Transverse colon (tissue), 3 donors: ENCODE measurements around the gene PRDM2.

Experiments
- CTCF ChIP-seq, 5 experiments: fragments of 200-600 bp in 3 of 5; fragments of 450-650 bp in 2 of 5; sonication (generic) in 3 of 5; IDR thresholded peaks; 1 replicate in 2 of 5; 2 replicates in 3 of 5; pipeline ENCODE4 v1.5.1; 2016 to 2017; ENCODE audit warnings: antibody characterized with exemption in 5 of 5, inconsistent platforms in 3 of 5, mild to moderate bottlenecking in 2 of 5, moderate library complexity in 1 of 5
- EP300 ChIP-seq: sonication (generic); formaldehyde crosslinking; IDR thresholded peaks from one replicate; pipeline ENCODE4 v1.6.1; 2017; ENCODE audit warnings: antibody characterized with exemption, low read depth
- POLR2A ChIP-seq: fragments of 450-650 bp; IDR thresholded peaks from one replicate; pipeline ENCODE4 v1.6.1; 2016; ENCODE audit warnings: antibody characterized with exemption, mild to moderate bottlenecking, moderate library complexity

DNA sequence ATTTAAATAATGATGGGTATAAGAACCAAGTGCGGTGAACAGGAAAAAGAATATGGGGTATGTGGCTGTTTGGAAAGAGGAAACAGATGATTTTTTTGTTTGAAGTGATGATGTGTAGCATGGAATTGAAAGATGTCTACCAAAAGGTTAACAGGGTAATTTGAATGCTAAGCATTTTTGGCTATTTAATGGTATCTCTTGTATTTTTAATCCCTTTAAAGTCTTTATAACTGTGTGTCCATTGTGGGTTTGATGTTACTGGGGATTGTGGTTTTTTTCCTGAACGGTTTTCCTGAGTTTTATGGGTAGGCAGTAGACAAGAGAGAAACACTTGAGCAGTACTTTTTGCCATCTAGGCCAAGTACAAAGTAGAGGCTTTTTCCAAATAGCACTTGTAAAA lies 63.2 kb downstream of the PRDM2 start:
- no peak for TF ChIP-seq CTCF (IDR thresholded peaks at IDR 0.05)
- no peak for TF ChIP-seq EP300
- no peak for TF ChIP-seq POLR2A
